Endothelial cell of umbilical vein (primary cell): ENCODE measurements around the gene OR3A2. TPM values are rescaled to one million over a fixed set of nuclear protein-coding genes. Genes with fewer than 3 reads are reported as not detected.

Experiments used
- BruUV-seq: library from RNA; stranded (reverse); fragments of 400-500 nt; replicated peaks from 2 replicates; lab custom pipeline; 2021; lab: Mats Ljungman, UMichigan
- CTCF ChIA-PET: fragments of 300-600, 350-600 bp; sonication (Branson Sonifier 250); formaldehyde crosslinking; loops from one replicate; lab custom pipeline; 2021; ENCODE audit warnings: antibody characterized with exemption, inconsistent platforms; lab: Charles Lee
- POLR2A ChIA-PET: fragments of 300-600, 350-600 bp; sonication (Branson Sonifier 250); formaldehyde crosslinking; loops from one replicate; lab custom pipeline; 2021; ENCODE audit warnings: antibody characterized with exemption, inconsistent platforms; lab: Charles Lee
- DNase-seq: peaks from one replicate; pipeline ENCODE4 v3.0.0-alpha.2; 2011; ENCODE audit warnings: low read depth, low spot score
- FAIRE-seq: peaks from 2 replicates; lab custom pipeline; 2011; peaks lifted over from hg19 to GRCh38; lab: Jason Lieb, UNC
- H2AFZ ChIP-seq: 2 replicates; pipeline ENCODE4 v1.6.0; 2012; ENCODE audit warnings: low read depth, low read length, control low read depth, inconsistent platforms
- H3K27ac ChIP-seq: 2 replicates; pipeline ENCODE4 v1.5.1; 2011; ENCODE audit warnings: low read depth, mild to moderate bottlenecking, control low read depth, low read length, moderate library complexity; ENCODE audit not compliant: insufficient read depth
- H3K27me3 ChIP-seq, 2 experiments: 2 replicates each; pipeline versions ENCODE4 v1.6.0 to v1.6.1; 2011; ENCODE audit warnings: low read length in 2 of 2, mixed read lengths in 1 of 2; ENCODE audit not compliant: control insufficient read depth in 2 of 2, insufficient read depth in 2 of 2
- H3K36me3 ChIP-seq, 2 experiments: 2 replicates in 1 of 2; 3 replicates in 1 of 2; pipeline ENCODE4 v1.5.1; 2011; ENCODE audit warnings: low read length in 2 of 2, mild to moderate bottlenecking in 1 of 2, moderate library complexity in 1 of 2; ENCODE audit not compliant: control insufficient read depth in 2 of 2, insufficient read depth in 2 of 2; ENCODE audit errors: extremely low read depth in 1 of 2
- H3K4me1 ChIP-seq: 3 replicates; pipeline ENCODE4 v1.5.1; 2011; ENCODE audit warnings: mild to moderate bottlenecking, low read length; ENCODE audit not compliant: control insufficient read depth, insufficient read depth; ENCODE audit errors: extremely low read depth
- H3K4me2 ChIP-seq: 2 replicates; pipeline ENCODE4 v1.6.1; 2011; ENCODE audit warnings: low read length, control low read depth, mixed read lengths; ENCODE audit not compliant: insufficient read depth
- H3K4me3 ChIP-seq, 3 experiments: fragments of 200-600 bp in 1 of 3; sonication (generic), shearing (Covaris generic) in 1 of 3; replicated peaks in 1 of 3; 2 replicates each; pipeline ENCODE4 v1.5.1; 2011 to 2016; ENCODE audit warnings: control low read depth in 3 of 3, low read length in 3 of 3, mild to moderate bottlenecking in 2 of 3, inconsistent platforms in 1 of 3, low read depth in 1 of 3, moderate library complexity in 1 of 3; ENCODE audit not compliant: insufficient read depth in 1 of 3
- H3K79me2 ChIP-seq: 2 replicates; pipeline ENCODE4 v1.6.0; 2012; ENCODE audit warnings: low read length, inconsistent platforms; ENCODE audit not compliant: control insufficient read depth, insufficient read depth
- H3K9ac ChIP-seq: replicated peaks from 2 replicates; pipeline ENCODE3; 2011; ENCODE audit warnings: low read length, control low read depth; ENCODE audit not compliant: insufficient read depth; ENCODE audit errors: extremely low read depth
- H3K9me1 ChIP-seq: replicated peaks from 3 replicates; pipeline ENCODE4 v1.6.0; 2011; ENCODE audit warnings: mild to moderate bottlenecking, low read length; ENCODE audit not compliant: control insufficient read depth, insufficient read depth; ENCODE audit errors: extremely low read depth
- H3K9me3 ChIP-seq: replicated peaks from 2 replicates; pipeline ENCODE4 v1.5.1; 2012; ENCODE audit warnings: low read length, inconsistent platforms; ENCODE audit not compliant: control insufficient read depth, insufficient read depth
- H4K20me1 ChIP-seq: replicated peaks from 2 replicates; pipeline ENCODE3; 2011; ENCODE audit warnings: mild to moderate bottlenecking, low read length; ENCODE audit not compliant: control insufficient read depth, insufficient read depth; ENCODE audit errors: extremely low read depth
- EZH2 ChIP-seq: IDR thresholded peaks from 2 replicates; pipeline ENCODE4 v1.6.1; 2012; ENCODE audit warnings: borderline replicate concordance, low read depth, mild to moderate bottlenecking, moderate library complexity, low read length, inconsistent platforms; ENCODE audit not compliant: severe bottlenecking
- FOS ChIP-seq: IDR thresholded peaks from 2 replicates; pipeline ENCODE4 v1.6.1; 2011; ENCODE audit warnings: mild to moderate bottlenecking, low read length, moderate library complexity, borderline replicate concordance; ENCODE audit not compliant: insufficient read depth
- GATA2 ChIP-seq: IDR thresholded peaks from 2 replicates; pipeline ENCODE4 v1.7.0; 2011; ENCODE audit warnings: low read depth, mild to moderate bottlenecking, moderate library complexity, mixed read lengths, low read length; ENCODE audit not compliant: insufficient read length, insufficient read depth
- JUN ChIP-seq: IDR thresholded peaks from 2 replicates; pipeline ENCODE4 v1.6.1; 2011; ENCODE audit warnings: borderline replicate concordance, low read depth; ENCODE audit not compliant: insufficient read length, insufficient read depth
- MYC ChIP-seq: IDR thresholded peaks from one replicate; pipeline ENCODE4 v1.6.1; 2011; ENCODE audit warnings: mild to moderate bottlenecking, low read depth, low read length
- POLR2A ChIP-seq: IDR thresholded peaks from 2 replicates; pipeline ENCODE4 v1.6.1; 2012; ENCODE audit warnings: low read depth, mild to moderate bottlenecking, control low read depth, low read length
- POLR2AphosphoS5 ChIP-seq: IDR thresholded peaks from 2 replicates; pipeline ENCODE4 v1.6.1; 2012; ENCODE audit warnings: low read depth, mild to moderate bottlenecking, control low read depth, low read length, moderate library complexity; ENCODE audit not compliant: insufficient read depth
- dilution Hi-C: fragments of 300-500 bp; cut with MboI; formaldehyde crosslinking; loops from one replicate; pipeline ENCODE4 v1.15.0; 2019; ENCODE audit warnings: low sequenced_read_pairs; ENCODE audit not compliant: extremely low pct_ligation_motif_present
- intact Hi-C: fragments of 100-400 bp; cut with micrococcal nuclease; formaldehyde crosslinking; loops from one replicate; pipeline ENCODE4 v1.10.0; 2022
- polyA plus RNA-seq, 4 experiments: library from polyadenylated mRNA; depleted of rRNA in 3 of 4; stranded (reverse) in 3 of 4; unstranded in 1 of 4; fragments of >200 nt; gene quantifications; 2 replicates each; pipeline versions ENCODE4 v1.2.1 to v1.2.3, GENCODE V29; 2011 to 2012; ENCODE audit warnings: missing spikeins in 1 of 4
- total RNA-seq: library from RNA; stranded (reverse); gene quantifications from 2 replicates; pipeline ENCODE4 v1.2.3, GENCODE V29; 2021
- TF ChIP-seq, protein P1 (sequence below), 2 donors: IDR thresholded peaks; 1 replicate in 1 of 2; 2 replicates in 1 of 2; pipeline ENCODE4 v1.5.1; 2011; ENCODE audit warnings: low read length in 2 of 2, mild to moderate bottlenecking in 2 of 2, moderate library complexity in 2 of 2, control low read depth in 1 of 2, inconsistent platforms in 1 of 2, low read depth in 1 of 2; ENCODE audit not compliant: insufficient read depth in 1 of 2; ENCODE audit errors: extremely low read depth in 1 of 2
- TF ChIP-seq, protein P2 (sequence below): IDR thresholded peaks from 2 replicates; pipeline ENCODE4 v1.6.1; 2011; ENCODE audit not compliant: insufficient read depth, insufficient read length

OR3A2 gene
- total and polyA plus RNA-seq, 2 donors (not counting 3 experiments of a cell fraction or from before 2014, with no cell fraction given): 0.10 TPM; not detected in 1

DNA sequence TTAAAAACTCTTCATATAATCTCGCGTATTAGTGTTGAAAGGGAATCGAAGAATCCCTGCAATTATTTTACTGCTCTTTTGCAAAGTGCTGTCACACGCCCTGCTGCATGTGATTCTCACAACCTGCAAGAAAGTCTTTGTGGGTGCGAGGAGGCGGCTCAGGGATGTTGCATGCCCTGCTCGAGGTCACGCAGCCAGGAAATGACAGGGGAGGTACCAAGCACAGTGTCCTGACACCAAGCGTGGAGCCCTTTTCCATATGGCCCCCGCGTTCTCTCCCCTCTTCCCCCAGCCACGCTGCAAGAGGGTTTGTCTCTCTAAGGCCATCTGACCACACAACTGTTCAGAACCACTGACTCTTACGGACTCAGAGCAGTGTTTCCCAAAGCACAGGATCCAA lies 125.5 kb downstream of the OR3A2 start:
- H3K9me1 ChIP-seq: no peaks in the 10 kb centered on the region
- no peak for FAIRE-seq
- no peak overlapping the region for H3K4me2 ChIP-seq
- intact Hi-C loops (no loop called here), dilution Hi-C loops (no loop called here)
- BruUV-seq: no TSS peak
- DNase-seq: no peak
- POLR2A ChIA-PET: no interaction called here
- no peaks in the 10 kb centered on the region for H3K27me3 ChIP-seq
- no peak overlapping the region for H2AFZ ChIP-seq
- no peaks in the 10 kb centered on the region for H3K79me2 ChIP-seq
- H4K20me1 ChIP-seq: no peaks in the 10 kb centered on the region
- no peaks in the 10 kb centered on the region for H3K36me3 ChIP-seq
- no peak overlapping the region for H3K27ac ChIP-seq
- TF ChIP-seq, protein P1, sequence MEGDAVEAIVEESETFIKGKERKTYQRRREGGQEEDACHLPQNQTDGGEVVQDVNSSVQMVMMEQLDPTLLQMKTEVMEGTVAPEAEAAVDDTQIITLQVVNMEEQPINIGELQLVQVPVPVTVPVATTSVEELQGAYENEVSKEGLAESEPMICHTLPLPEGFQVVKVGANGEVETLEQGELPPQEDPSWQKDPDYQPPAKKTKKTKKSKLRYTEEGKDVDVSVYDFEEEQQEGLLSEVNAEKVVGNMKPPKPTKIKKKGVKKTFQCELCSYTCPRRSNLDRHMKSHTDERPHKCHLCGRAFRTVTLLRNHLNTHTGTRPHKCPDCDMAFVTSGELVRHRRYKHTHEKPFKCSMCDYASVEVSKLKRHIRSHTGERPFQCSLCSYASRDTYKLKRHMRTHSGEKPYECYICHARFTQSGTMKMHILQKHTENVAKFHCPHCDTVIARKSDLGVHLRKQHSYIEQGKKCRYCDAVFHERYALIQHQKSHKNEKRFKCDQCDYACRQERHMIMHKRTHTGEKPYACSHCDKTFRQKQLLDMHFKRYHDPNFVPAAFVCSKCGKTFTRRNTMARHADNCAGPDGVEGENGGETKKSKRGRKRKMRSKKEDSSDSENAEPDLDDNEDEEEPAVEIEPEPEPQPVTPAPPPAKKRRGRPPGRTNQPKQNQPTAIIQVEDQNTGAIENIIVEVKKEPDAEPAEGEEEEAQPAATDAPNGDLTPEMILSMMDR (IDR thresholded peaks at IDR 0.05; ENCODE audit: extremely low read depth in 1 of 2, insufficient read depth in 1 of 2, low read depth in 1 of 2, low read length in 2 of 2): no peak
- TF ChIP-seq POLR2A (no peak), MYC (no peak), POLR2AphosphoS5 (no peak)
- TF ChIP-seq, protein P2, sequence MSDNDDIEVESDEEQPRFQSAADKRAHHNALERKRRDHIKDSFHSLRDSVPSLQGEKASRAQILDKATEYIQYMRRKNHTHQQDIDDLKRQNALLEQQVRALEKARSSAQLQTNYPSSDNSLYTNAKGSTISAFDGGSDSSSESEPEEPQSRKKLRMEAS: no peak
- CTCF ChIA-PET: no interaction called here
- H3K4me3 ChIP-seq: no peak overlapping the region
- H3K9ac ChIP-seq: no peak overlapping the region
- no peaks in the 10 kb centered on the region for H3K4me1 ChIP-seq
- peaks cover 4% of the 10 kb centered on the region for H3K9me3 ChIP-seq

DNA sequence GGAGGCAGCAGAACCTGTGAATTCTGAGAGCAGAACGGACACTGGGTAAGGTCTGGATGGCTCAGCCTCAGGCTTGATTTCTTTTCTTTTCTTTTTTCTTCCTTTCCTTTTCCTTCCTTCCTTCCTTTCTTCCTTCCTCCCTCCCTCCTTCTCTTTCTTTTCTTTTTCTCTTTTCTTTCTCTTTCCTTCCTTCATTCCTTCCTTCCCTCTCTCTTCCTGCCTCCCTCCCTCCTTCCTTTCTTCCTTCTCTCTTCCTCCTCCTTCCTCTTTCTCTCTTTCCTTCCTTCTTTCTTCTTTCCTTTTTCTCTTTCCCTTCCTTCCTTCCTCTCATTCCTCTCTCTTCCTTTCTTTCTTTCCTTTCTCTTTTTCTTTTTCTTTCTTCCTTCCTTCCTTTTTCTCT lies 125.9 kb downstream of the OR3A2 start:
- no peak for FAIRE-seq
- H3K9me3 ChIP-seq: peaks cover 4% of the 10 kb centered on the region
- TF ChIP-seq EZH2 (no peak), MYC (no peak), JUN (no peak), POLR2AphosphoS5 (no peak), FOS (no peak), GATA2 (no peak), POLR2A (no peak)
- TF ChIP-seq, protein P1 (IDR thresholded peaks at IDR 0.05; ENCODE audit: extremely low read depth in 1 of 2, insufficient read depth in 1 of 2, low read depth in 1 of 2, low read length in 2 of 2): no peak
- TF ChIP-seq, protein P2: no peak
- intact Hi-C loops (no loop called here), dilution Hi-C loops (no loop called here)
- H3K9me1 ChIP-seq: no peaks in the 10 kb centered on the region
- ChIA-PET CTCF (no interaction called here), POLR2A (no interaction called here)
- H3K36me3 ChIP-seq: no peaks in the 10 kb centered on the region
- H3K27me3 ChIP-seq: no peaks in the 10 kb centered on the region
- no peak overlapping the region for H3K27ac ChIP-seq
- no peak for DNase-seq
- H3K4me1 ChIP-seq: no peaks in the 10 kb centered on the region
- H4K20me1 ChIP-seq: no peaks in the 10 kb centered on the region
- BruUV-seq: no TSS peak
- H3K79me2 ChIP-seq: no peaks in the 10 kb centered on the region
- H3K4me3 ChIP-seq: no peak overlapping the region
- H2AFZ ChIP-seq: no peak overlapping the region
- no peak overlapping the region for H3K9ac ChIP-seq
- H3K4me2 ChIP-seq: no peak overlapping the region
